ENCODE results near the gene MDK.

Gene MDK

GRCh38 chr11:46353698-46354097 is 27.8 kb upstream of the MDK start:
- no peak for ATAC-seq
- TF ChIP-seq PATZ1 (CRISPR knock-in tag; IDR thresholded peaks at IDR 0.05; ENCODE audit: borderline replicate concordance), result no peak
- no peak for TF ChIP-seq ZNF8 (CRISPR knock-in tag; IDR thresholded peaks at IDR 0.05)
- TF ChIP-seq ZFP3 (CRISPR knock-in tag; IDR thresholded peaks at IDR 0.05), result no peak
- no peak for TF ChIP-seq ESRRG (CRISPR knock-in tag; IDR thresholded peaks at IDR 0.05)
- TF ChIP-seq TOX (CRISPR knock-in tag; IDR thresholded peaks at IDR 0.05; ENCODE audit: borderline replicate concordance), result no peak
- no peak for TF ChIP-seq CSDC2 (CRISPR knock-in tag; IDR thresholded peaks at IDR 0.05)
- TF ChIP-seq POU6F1 (CRISPR knock-in tag; IDR thresholded peaks at IDR 0.05; ENCODE audit: borderline replicate concordance, low read depth), result no peak
- no peak for TF ChIP-seq GLIS3 (CRISPR knock-in tag; IDR thresholded peaks at IDR 0.05)
- no peak for TF ChIP-seq CREB5 (CRISPR knock-in tag; IDR thresholded peaks at IDR 0.05; ENCODE audit: low read depth)
- no peak for TF ChIP-seq ARNTL (CRISPR knock-in tag; IDR thresholded peaks at IDR 0.05; ENCODE audit: borderline replicate concordance, low read depth)
- no peak for TF ChIP-seq ZNF565 (CRISPR knock-in tag; conservative IDR thresholded peaks at IDR 0.05; ENCODE audit: low read depth)
- TF ChIP-seq PPARA (CRISPR knock-in tag; IDR thresholded peaks at IDR 0.05; ENCODE audit: borderline replicate concordance), result no peak
- TF ChIP-seq ZC3H10 (CRISPR knock-in tag; IDR thresholded peaks at IDR 0.05), result no peak
- TF ChIP-seq ISL1 (CRISPR knock-in tag; IDR thresholded peaks at IDR 0.05), result no peak
- TF ChIP-seq BACH2 (CRISPR knock-in tag; IDR thresholded peaks at IDR 0.05; ENCODE audit: borderline replicate concordance), result no peak
- no peak for TF ChIP-seq TSHZ2 (CRISPR knock-in tag; IDR thresholded peaks at IDR 0.05)
- TF ChIP-seq SNAI2 (CRISPR knock-in tag; IDR thresholded peaks at IDR 0.05), result no peak
- no peak for TF ChIP-seq ZNF70 (CRISPR knock-in tag; IDR thresholded peaks at IDR 0.05)

GRCh38 chr11:46356924-46357482 is 24.5 kb upstream of the MDK start:
- TF ChIP-seq TOX (CRISPR knock-in tag; IDR thresholded peaks at IDR 0.05; ENCODE audit: borderline replicate concordance) (no peak), POU6F1 (CRISPR knock-in tag; IDR thresholded peaks at IDR 0.05; ENCODE audit: borderline replicate concordance, low read depth) (no peak), OSR1 (CRISPR knock-in tag; IDR thresholded peaks at IDR 0.05) (no peak), ARNTL (CRISPR knock-in tag; IDR thresholded peaks at IDR 0.05; ENCODE audit: borderline replicate concordance, low read depth) (no peak), ZC3H10 (CRISPR knock-in tag; IDR thresholded peaks at IDR 0.05) (no peak), TCF4 (CRISPR knock-in tag; IDR thresholded peaks at IDR 0.05; ENCODE audit: borderline replicate concordance) (no peak), RARB (CRISPR knock-in tag; IDR thresholded peaks at IDR 0.05) (no peak), ZNF8 (CRISPR knock-in tag; IDR thresholded peaks at IDR 0.05) (no peak), ZNF565 (CRISPR knock-in tag; conservative IDR thresholded peaks at IDR 0.05; ENCODE audit: low read depth) (no peak)
- no peak for ATAC-seq

- ATAC-seq, result no peak
- TF ChIP-seq ZNF70 (CRISPR knock-in tag; IDR thresholded peaks at IDR 0.05), result no peak
- no peak for TF ChIP-seq RARB (CRISPR knock-in tag; IDR thresholded peaks at IDR 0.05)
- TF ChIP-seq ARNTL (CRISPR knock-in tag; IDR thresholded peaks at IDR 0.05; ENCODE audit: borderline replicate concordance, low read depth), result no peak
- TF ChIP-seq TSHZ2 (CRISPR knock-in tag; IDR thresholded peaks at IDR 0.05), result no peak
- no peak for TF ChIP-seq GLIS3 (CRISPR knock-in tag; IDR thresholded peaks at IDR 0.05)
- TF ChIP-seq CSRNP3 (CRISPR knock-in tag; IDR thresholded peaks at IDR 0.05), result no peak
These were observed 24.0 kb upstream of the MDK start for GRCh38 chr11:46357483-46357936.
